Jurkat, Clone E6-1 (cell line): ENCODE measurements around the gene NUF2.

Experiments used
- DNase-seq: peaks from one replicate; pipeline ENCODE4 v3.0.0-alpha.2; 2011; ENCODE audit warnings: low read depth, low spot score
- H3K4me3 ChIP-seq: 2 replicates; pipeline ENCODE4 v1.5.1; 2011; ENCODE audit warnings: mild to moderate bottlenecking, low read length, control low read depth, moderate library complexity

The NUF2 gene

DNA sequence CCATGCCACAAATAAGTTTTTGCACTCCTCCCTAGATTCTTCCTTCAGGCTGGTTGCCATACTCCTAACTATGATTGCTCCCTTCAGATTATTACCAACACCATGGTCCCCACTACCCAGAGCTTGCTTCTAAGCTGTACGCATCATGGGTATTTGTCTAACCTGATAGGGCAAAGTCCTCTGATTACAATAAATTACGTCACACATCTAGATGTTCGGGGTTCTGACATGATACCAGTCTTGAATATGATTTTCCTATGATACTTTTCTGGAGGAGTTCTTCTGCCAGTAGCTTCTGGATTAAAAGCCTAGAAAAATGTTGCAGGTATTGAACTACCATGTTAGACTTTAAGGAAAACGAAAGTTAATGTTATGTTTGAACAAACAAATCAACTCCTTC lies 67.2 kb downstream of the NUF2 start:
- no peak for DNase-seq
- H3K4me3 ChIP-seq: no peak overlapping the region

DNA sequence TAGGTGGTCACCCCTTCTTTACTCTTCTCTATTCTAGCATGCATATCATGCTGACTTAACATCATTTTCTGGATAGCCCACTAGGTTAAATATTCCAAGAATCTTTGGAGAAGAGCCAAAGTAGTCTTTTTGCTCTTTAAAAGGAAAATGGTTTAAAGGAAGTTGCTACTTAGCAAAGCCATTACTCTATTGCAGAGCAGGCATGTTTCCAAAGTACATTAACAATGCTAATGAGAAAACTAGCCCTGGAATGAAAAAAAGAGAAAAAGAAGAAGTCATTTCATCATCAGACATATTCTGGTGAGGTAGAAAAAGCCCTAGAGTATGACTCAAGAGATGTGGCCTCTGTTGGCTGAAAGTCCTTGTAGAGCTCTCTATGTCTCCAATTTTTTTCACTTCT lies 74.0 kb downstream of the NUF2 start:
- DNase-seq: no peak
- no peak overlapping the region for H3K4me3 ChIP-seq

DNA sequence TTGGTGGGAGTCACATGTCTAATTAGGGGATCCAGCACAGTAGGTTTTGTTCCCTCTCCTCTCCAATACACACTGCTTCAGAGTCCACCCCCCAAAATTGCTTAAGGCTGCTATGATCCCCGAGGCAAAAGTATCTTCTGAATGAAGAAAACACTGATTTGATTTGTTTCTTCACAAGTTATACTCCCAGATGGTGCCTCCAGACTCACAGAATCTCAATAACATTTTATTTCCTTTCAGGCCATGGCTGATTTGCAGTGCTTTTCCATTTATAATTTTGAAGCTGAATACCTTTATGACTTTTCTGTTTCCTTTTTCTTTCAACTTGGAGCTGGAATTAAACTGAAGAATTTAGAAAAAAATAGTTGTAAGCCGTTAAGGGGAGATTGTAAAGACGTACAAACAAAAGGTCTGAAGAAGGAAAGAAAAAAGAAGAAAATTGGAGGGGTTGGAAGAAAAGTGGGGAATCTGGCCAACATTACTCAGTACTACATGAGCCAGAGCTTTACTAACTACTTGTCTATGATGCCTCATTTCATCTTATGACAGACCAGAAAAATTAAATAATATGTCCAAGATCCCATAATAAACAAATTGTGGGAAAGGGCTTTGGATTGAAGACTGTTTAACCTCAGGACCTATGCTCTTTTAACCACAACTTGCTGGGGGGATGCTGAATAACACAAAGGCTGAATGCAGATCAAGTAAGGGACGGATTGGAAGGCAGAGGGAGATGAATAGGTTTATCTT lies 75.9 kb downstream of the NUF2 start:
- DNase-seq: no peak
- no peak overlapping the region for H3K4me3 ChIP-seq

DNA sequence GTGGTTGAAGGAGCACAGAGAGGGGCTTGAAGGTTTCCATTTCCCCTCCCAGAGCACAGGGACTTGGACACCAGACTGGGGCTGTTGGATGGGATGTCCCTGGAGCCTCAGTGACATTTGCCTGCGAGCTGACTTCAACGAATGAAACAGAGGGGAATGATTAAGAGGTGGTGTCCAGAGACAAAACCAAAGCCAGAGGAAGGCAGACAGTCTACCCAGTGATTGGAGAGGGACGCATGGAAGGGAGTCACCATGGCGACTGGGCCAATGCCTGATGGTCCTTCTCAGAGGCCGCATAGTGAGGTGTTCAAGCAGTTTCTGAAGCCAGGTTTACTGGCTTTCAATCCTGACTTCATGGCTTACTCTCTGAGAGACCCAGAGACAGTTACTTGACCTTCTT lies 77.2 kb downstream of the NUF2 start:
- no peak for DNase-seq
- no peak overlapping the region for H3K4me3 ChIP-seq

DNA sequence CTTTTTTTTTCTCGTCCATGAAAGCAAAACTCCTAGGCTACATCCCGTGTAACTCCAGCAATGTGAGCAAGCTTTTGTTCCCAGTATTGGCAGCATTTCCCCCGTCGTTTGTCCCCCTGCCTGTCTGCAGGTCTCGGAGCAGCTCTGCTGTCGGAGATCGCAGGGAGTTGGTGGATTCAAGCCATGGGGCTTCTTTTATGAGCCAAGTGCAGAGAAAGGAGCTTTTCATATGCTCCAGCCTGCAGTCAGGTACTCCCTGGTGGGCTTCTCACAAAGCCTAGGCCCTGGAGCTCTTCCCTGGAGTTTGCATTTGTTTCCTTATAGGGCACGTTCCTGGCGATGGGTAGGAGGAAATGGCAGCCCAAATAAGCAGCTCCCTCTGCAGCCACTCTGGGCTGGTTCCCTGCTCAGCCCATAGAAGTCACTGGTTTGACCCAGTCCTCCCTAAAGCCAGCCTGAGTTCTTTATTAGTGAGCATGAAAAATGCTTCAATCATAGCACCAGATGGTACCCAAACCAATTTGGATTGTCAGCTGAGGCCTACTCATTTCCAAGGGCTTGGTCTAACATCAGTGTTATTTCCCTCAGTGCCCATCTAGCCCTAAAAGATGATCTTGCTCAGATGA lies 78.3 kb downstream of the NUF2 start:
- no peak for DNase-seq
- H3K4me3 ChIP-seq: no peak overlapping the region

DNA sequence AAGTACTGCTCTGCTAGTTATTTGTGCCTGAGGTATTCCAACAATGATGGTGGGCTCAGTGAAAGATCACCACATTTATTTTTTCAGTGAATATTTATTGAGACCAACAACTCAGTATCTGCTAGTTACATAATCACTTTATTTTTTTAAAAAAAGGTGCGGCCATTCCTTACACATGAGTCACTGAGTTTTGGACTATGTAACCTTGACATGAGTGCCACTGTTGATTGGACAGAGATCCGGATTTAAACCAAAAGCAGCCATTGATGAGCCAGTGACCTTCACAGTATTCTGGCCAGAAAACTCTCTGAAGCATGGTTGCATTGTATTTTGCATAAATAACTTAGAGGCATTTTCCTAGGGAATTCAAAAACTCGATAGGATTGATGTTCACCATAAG lies 79.5 kb downstream of the NUF2 start:
- no peak overlapping the region for H3K4me3 ChIP-seq
- DNase-seq: no peak
